Caco-2 (cell line): ENCODE data around the gene RGL4. TPM values are rescaled to one million over a fixed set of nuclear protein-coding genes. Genes with fewer than 3 reads are reported as not detected.
"Not testable (repeated sequence)": the region's sequence is repeated elsewhere in the genome, so short reads cannot be mapped to it uniquely, and the experiment has no call there.

Source experiments
- BruUV-seq: library from RNA; stranded (reverse); fragments of 400-500 nt; replicated peaks from 2 replicates; lab custom pipeline; 2021; lab: Mats Ljungman, UMichigan
- CTCF ChIA-PET: fragments of 300-600 bp; sonication (Branson Sonifier 250); formaldehyde crosslinking; loops from one replicate; lab custom pipeline; 2022; ENCODE audit warnings: antibody characterized with exemption; lab: Charles Lee
- POLR2A ChIA-PET: fragments of 300-600 bp; sonication (Branson Sonifier 250); formaldehyde crosslinking; loops from one replicate; lab custom pipeline; 2022; ENCODE audit warnings: antibody characterized with exemption; lab: Charles Lee
- DNase-seq, 2 experiments: peaks; one replicate each; pipeline versions ENCODE4 v3.0.0 to v3.0.0-alpha.2; 2020 to 2022
- H3K27me3 ChIP-seq: replicated peaks from 2 replicates; pipeline ENCODE4 v1.6.0; 2011; ENCODE audit warnings: low read length; ENCODE audit not compliant: control insufficient read depth, insufficient read depth
- H3K36me3 ChIP-seq: 2 replicates; pipeline ENCODE4 v1.5.1; 2011; ENCODE audit warnings: low read length; ENCODE audit not compliant: control insufficient read depth, insufficient read depth
- H3K4me1 ChIP-seq: fragments of 250-450 bp; sonication (Bioruptor Pico); 2 replicates; pipeline ENCODE4 v1.5.1; 2020; ENCODE audit warnings: mild to moderate bottlenecking
- H3K4me3 ChIP-seq: 2 replicates; pipeline ENCODE4 v1.5.1; 2011; ENCODE audit warnings: low read depth, mild to moderate bottlenecking, control low read depth, low read length
- H3K9me3 ChIP-seq: fragments of 250-450 bp; sonication (Bioruptor Pico); 2 replicates; pipeline ENCODE4 v1.5.1; 2020; ENCODE audit warnings: mild to moderate bottlenecking, moderate library complexity
- H3K27ac Mint-ChIP-seq: one replicate; pipeline ENCODE4 v1.8.0; 2022; ENCODE audit warnings: mixed read lengths; ENCODE audit not compliant: unreplicated experiment
- H3K27me3 Mint-ChIP-seq: one replicate; pipeline ENCODE4 v1.8.0; 2022; ENCODE audit warnings: mixed read lengths; ENCODE audit not compliant: insufficient read depth, unreplicated experiment
- H3K36me3 Mint-ChIP-seq: one replicate; pipeline ENCODE4 v1.8.0; 2022; ENCODE audit warnings: mild to moderate bottlenecking, mixed read lengths; ENCODE audit not compliant: insufficient read depth, unreplicated experiment
- H3K4me1 Mint-ChIP-seq: one replicate; pipeline ENCODE4 v1.8.0; 2022; ENCODE audit warnings: low read depth, mixed read lengths; ENCODE audit not compliant: unreplicated experiment
- H3K4me3 Mint-ChIP-seq: one replicate; pipeline ENCODE4 v1.8.0; 2022; ENCODE audit warnings: mild to moderate bottlenecking, moderate library complexity, mixed read lengths; ENCODE audit not compliant: unreplicated experiment
- H3K9me3 Mint-ChIP-seq: one replicate; pipeline ENCODE4 v1.8.0; 2022; ENCODE audit warnings: mixed read lengths; ENCODE audit not compliant: unreplicated experiment
- CTCF ChIP-seq, 2 experiments: fragments of 200-600 bp in 1 of 2; IDR thresholded peaks; 1 replicate in 1 of 2; 2 replicates in 1 of 2; pipeline versions ENCODE4 v1.5.1 to v1.8.0; 2011 to 2022; ENCODE audit warnings: antibody characterized with exemption in 1 of 2, control low read depth in 1 of 2, inconsistent platforms in 1 of 2, low read depth in 1 of 2, low read length in 1 of 2, mild to moderate bottlenecking in 1 of 2, moderate library complexity in 1 of 2; ENCODE audit not compliant: insufficient read depth in 1 of 2, severe bottlenecking in 1 of 2, unreplicated experiment in 1 of 2
- intact Hi-C: fragments of 100-400 bp; cut with micrococcal nuclease; formaldehyde crosslinking; loops from one replicate; pipeline ENCODE4 v1.10.0; 2022; ENCODE audit not compliant: unreplicated experiment
- total RNA-seq: library from RNA; stranded (reverse); gene quantifications from 2 replicates; pipeline ENCODE4 v1.2.3, GENCODE V29; 2022

Gene RGL4
- total RNA-seq, 1 experiment from 2014 or later, result not detected

- Histone ChIP-seq H3K4me3 (no peak overlapping the region), H3K27me3 (no peaks in the 10 kb centered on the region), H3K4me1 (no peaks in the 10 kb centered on the region), H3K36me3 (no peaks in the 10 kb centered on the region), H3K9me3 (no peaks in the 10 kb centered on the region)
- POLR2A ChIA-PET, result no interaction called here
- H3K4me3 Mint-ChIP-seq, result no peak overlapping the region
- no peaks in the 10 kb centered on the region for H3K4me1 Mint-ChIP-seq
- no peak overlapping the region for H3K27ac Mint-ChIP-seq
- BruUV-seq, result no TSS peak
- H3K9me3 Mint-ChIP-seq, result no peaks in the 10 kb centered on the region
- H3K27me3 Mint-ChIP-seq, result no peaks in the 10 kb centered on the region
- no peaks in the 10 kb centered on the region for H3K36me3 Mint-ChIP-seq
- no peak for TF ChIP-seq CTCF (IDR thresholded peaks at IDR 0.05; ENCODE audit: insufficient read depth in 1 of 2, low read depth in 1 of 2, low read length in 1 of 2, severe bottlenecking in 1 of 2, unreplicated experiment in 1 of 2)
- no peak for DNase-seq
- intact Hi-C loops, result no loop called here
- CTCF ChIA-PET, result no interaction called here
These were observed 20.2 kb upstream of the RGL4 start for GRCh38 chr22:23670378-23671295.

GRCh38 chr22:23671387-23671786, 19.4 kb upstream of the RGL4 start:
- CTCF ChIA-PET, POLR2A ChIA-PET, H3K36me3 Mint-ChIP-seq, H3K27ac Mint-ChIP-seq, H3K9me3 ChIP-seq, H3K4me3 ChIP-seq, H3K27me3 ChIP-seq, BruUV-seq, H3K36me3 ChIP-seq, H3K4me1 ChIP-seq, H3K4me3 Mint-ChIP-seq, intact Hi-C loops, H3K27me3 Mint-ChIP-seq, H3K9me3 Mint-ChIP-seq, H3K4me1 Mint-ChIP-seq, DNase-seq: not testable (repeated sequence)

DNA sequence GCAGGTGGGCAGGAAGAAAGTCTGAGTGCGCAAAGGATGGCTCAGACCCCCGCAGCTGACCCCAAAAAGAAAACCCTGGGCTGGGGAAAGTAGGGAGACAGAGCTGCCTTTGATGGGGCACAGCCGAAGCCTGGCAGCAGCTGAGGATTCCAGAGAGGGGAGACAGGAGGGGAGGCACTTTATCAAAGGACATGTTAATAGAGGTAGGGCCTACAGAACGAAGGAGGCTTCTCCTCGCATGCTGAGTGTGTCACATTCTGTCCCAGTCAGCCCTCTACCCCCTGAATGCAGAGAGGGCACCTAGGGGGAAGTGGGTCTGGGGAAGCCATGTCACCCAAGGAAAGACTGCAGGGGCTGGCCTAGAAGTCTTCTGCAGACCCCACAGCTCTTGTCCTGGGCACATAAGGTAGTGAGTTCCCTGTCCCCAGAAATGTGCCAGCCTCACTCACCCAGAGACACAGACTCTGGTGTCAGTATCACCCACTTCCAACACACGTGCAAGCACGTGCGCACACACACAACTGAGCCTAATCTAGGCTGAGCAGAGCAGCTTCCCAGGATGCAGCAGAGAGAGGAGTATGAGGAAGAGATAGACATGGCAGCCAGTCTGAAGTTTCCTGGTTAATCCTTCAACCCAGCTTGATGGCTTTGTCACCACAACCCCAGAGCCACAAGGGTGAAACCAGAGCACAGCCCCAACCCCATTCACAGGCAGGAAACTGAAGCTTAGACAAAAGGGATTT, 18.3 kb upstream of the RGL4 start:
- H3K27me3 Mint-ChIP-seq, CTCF ChIA-PET, H3K9me3 Mint-ChIP-seq, H3K36me3 ChIP-seq, BruUV-seq, DNase-seq, POLR2A ChIA-PET, H3K36me3 Mint-ChIP-seq, H3K4me3 Mint-ChIP-seq, H3K27me3 ChIP-seq, H3K27ac Mint-ChIP-seq, intact Hi-C loops, H3K4me1 Mint-ChIP-seq, H3K4me3 ChIP-seq, H3K9me3 ChIP-seq, H3K4me1 ChIP-seq: not testable (repeated sequence)
